Neural crest cell (in vitro differentiated cells): Measurements from ENCODE around the gene ZNF319. TPM values are rescaled to one million over a fixed set of nuclear protein-coding genes. Genes with fewer than 3 reads are reported as not detected.

Experiments
- DNase-seq: peaks from one replicate; pipeline ENCODE4 v3.0.0; 2021; ENCODE audit warnings: low read depth, mixed read lengths, low spot score
- H3K27ac Mint-ChIP-seq: one replicate; pipeline ENCODE4 v1.8.0; 2021; ENCODE audit warnings: mild to moderate bottlenecking, mixed read lengths; ENCODE audit not compliant: unreplicated experiment
- H3K27me3 Mint-ChIP-seq: 2 replicates; pipeline ENCODE4 v1.8.0; 2021; ENCODE audit warnings: low read depth, mild to moderate bottlenecking, mixed read lengths
- H3K36me3 Mint-ChIP-seq: 2 replicates; pipeline ENCODE4 v1.8.0; 2021; ENCODE audit warnings: low read depth, mild to moderate bottlenecking, mixed read lengths
- H3K4me1 Mint-ChIP-seq: 2 replicates; pipeline ENCODE4 v1.8.0; 2021; ENCODE audit warnings: mixed read lengths
- H3K4me3 Mint-ChIP-seq: one replicate; pipeline ENCODE4 v1.8.0; 2021; ENCODE audit warnings: mild to moderate bottlenecking, mixed read lengths
- H3K9me3 Mint-ChIP-seq: 2 replicates; pipeline ENCODE4 v1.8.0; 2021; ENCODE audit warnings: mixed read lengths
- CTCF ChIP-seq: fragments of 200-600 bp; sonication (generic); conservative IDR thresholded peaks from 2 replicates; pipeline ENCODE4 v1.5.0; 2021; ENCODE audit warnings: antibody characterized with exemption, mild to moderate bottlenecking
- total RNA-seq: library from RNA; stranded (reverse); gene quantifications from 2 replicates; pipeline ENCODE4 v1.2.1, GENCODE V29; 2021

ZNF319 gene
- total RNA-seq, 1 donor from 2014 or later: 15.5 TPM

- no peaks in the 10 kb centered on the region for H3K27me3 Mint-ChIP-seq
- H3K4me1 Mint-ChIP-seq: peaks cover 35% of the 10 kb centered on the region
- no peak overlapping the region for H3K4me3 Mint-ChIP-seq
- H3K9me3 Mint-ChIP-seq: no peaks in the 10 kb centered on the region
- H3K36me3 Mint-ChIP-seq: no peaks in the 10 kb centered on the region
- TF ChIP-seq CTCF: no peak
- DNase-seq: no peak
- no peak overlapping the region for H3K27ac Mint-ChIP-seq
Observed at GRCh38 chr16:58046936-58047335, 46.5 kb upstream of the ZNF319 start.

- no peak overlapping the region for H3K27ac Mint-ChIP-seq
- no peak overlapping the region for H3K4me3 Mint-ChIP-seq
- no peaks in the 10 kb centered on the region for H3K36me3 Mint-ChIP-seq
- TF ChIP-seq CTCF: no peak
- H3K9me3 Mint-ChIP-seq: no peaks in the 10 kb centered on the region
- DNase-seq: no peak
- peaks cover 35% of the 10 kb centered on the region for H3K4me1 Mint-ChIP-seq
- H3K27me3 Mint-ChIP-seq: no peaks in the 10 kb centered on the region
Observed at GRCh38 chr16:58046054-58046881, 45.8 kb upstream of the ZNF319 start.

GRCh38 chr16:58045096-58045495 is 44.6 kb upstream of the ZNF319 start:
- peaks cover 25% of the 10 kb centered on the region for H3K4me1 Mint-ChIP-seq
- no peaks in the 10 kb centered on the region for H3K27me3 Mint-ChIP-seq
- H3K36me3 Mint-ChIP-seq: no peaks in the 10 kb centered on the region
- no peak overlapping the region for H3K4me3 Mint-ChIP-seq
- no peak for DNase-seq
- H3K9me3 Mint-ChIP-seq: no peaks in the 10 kb centered on the region
- peak overlapping the region; percentile 43 for H3K27ac Mint-ChIP-seq
- no peak for TF ChIP-seq CTCF

GRCh38 chr16:58044266-58045019 is 44.0 kb upstream of the ZNF319 start:
- H3K27ac Mint-ChIP-seq: peak overlapping the region; percentile 43
- H3K4me1 Mint-ChIP-seq: peaks cover 20% of the 10 kb centered on the region
- no peak for DNase-seq
- no peaks in the 10 kb centered on the region for H3K9me3 Mint-ChIP-seq
- no peaks in the 10 kb centered on the region for H3K36me3 Mint-ChIP-seq
- H3K4me3 Mint-ChIP-seq: no peak overlapping the region
- H3K27me3 Mint-ChIP-seq: no peaks in the 10 kb centered on the region
- TF ChIP-seq CTCF: no peak

GRCh38 chr16:58043571-58044155 is 43.2 kb upstream of the ZNF319 start:
- peaks cover 13% of the 10 kb centered on the region for H3K4me1 Mint-ChIP-seq
- TF ChIP-seq CTCF: no peak
- no peaks in the 10 kb centered on the region for H3K9me3 Mint-ChIP-seq
- DNase-seq: no peak
- no peak overlapping the region for H3K4me3 Mint-ChIP-seq
- H3K27ac Mint-ChIP-seq: peak overlapping the region; percentile 19
- H3K27me3 Mint-ChIP-seq: no peaks in the 10 kb centered on the region
- H3K36me3 Mint-ChIP-seq: peaks cover 5% of the 10 kb centered on the region
